COLO668 (cell line): Measurements from ENCODE around the gene GRK5.
"Not testable (repeated sequence)": the region's sequence is repeated elsewhere in the genome, so short reads cannot be mapped to it uniquely, and the experiment has no call there.

Source experiments
- DNase-seq: peaks from one replicate; lab custom pipeline; 2025; ENCODE audit not compliant: unreplicated experiment; lab: John Stamatoyannopoulos, UW

GRK5 gene

GRCh38 chr10:119451300-119451896, 244.0 kb downstream of the GRK5 start:
- no peak for DNase-seq

GRCh38 chr10:119452396-119452795, 245.0 kb downstream of the GRK5 start:
- no peak for DNase-seq

GRCh38 chr10:119453313-119453712, 245.9 kb downstream of the GRK5 start:
- DNase-seq = no peak

DNA sequence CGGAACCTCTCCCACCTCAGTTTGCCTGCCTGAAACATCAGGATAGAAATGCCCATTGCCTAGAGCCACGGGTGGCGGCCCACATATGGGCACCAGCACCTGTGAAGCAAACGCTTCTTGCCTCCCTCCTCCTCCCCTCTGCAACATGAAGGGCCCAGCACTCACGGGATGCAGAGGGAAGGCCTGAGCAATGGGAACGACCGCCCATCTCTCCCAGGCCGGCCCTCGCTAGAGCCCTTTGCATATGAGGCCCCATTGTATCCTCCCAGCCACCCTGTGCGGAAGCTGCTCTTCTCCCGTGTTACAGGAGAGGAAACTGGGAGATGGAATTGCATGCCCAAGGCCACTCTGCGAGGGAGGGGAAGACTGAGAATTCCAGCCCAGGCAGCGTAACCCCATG, 246.9 kb downstream of the GRK5 start:
- no peak for DNase-seq

DNA sequence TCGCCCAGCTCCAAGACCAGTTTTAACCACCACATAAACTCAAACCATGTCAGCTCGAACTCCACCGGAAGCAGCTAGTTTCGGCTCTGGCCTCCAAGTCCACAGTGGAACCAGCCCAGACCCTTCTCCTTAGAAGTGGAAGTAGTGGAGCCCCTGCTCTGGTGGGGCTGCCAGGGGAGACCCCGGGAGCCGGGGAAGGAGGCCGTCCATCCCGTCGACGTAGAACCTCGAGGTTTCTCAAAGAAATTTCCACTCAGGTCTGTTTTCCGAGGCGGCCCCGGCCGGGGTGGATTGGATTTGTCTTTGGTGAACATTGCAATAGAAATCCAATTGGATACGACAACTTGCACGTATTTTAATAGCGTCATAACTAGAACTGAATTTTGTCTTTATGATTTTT, 247.6 kb downstream of the GRK5 start:
- DNase-seq = no peak

DNA sequence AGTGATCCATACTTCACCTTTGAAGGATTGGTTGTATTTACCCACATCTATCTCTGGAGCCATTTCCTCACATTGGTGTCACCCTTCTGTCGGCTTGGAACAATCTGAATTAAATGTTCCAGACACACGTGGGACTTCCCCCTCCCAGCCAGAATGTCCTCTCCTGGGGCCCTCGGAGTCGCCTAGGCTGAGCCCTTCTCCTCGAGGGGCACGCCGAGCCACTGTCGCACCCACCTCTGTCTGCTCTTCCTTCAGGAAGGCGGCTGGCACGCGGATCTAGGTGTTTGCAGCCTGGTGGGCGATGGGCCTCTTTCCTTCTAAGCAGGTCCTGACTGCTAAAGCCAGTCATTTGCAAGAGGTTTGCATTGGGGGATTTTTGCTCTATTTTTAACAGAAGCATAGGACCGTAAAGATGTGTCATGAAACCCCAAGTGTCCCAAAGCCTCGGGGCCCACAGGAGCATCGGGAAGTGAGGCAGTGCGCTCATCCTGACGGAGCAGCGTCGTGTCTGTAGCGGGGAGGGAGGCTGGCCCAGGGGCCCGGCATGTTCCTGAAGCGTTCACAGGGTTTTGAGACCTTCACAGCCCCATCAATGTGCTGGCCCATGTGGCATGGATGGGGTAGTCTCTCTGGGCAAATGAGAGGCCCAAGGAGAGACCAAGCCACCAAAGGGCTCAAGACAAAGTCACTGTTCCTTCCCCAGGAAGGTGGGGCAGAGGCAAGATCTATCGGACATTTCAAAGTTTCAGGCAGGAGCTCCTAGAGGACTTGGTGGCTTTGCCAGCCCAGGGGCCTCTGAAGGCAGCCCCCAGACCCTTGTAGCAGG, 248.5 kb downstream of the GRK5 start:
- DNase-seq = no peak

DNA sequence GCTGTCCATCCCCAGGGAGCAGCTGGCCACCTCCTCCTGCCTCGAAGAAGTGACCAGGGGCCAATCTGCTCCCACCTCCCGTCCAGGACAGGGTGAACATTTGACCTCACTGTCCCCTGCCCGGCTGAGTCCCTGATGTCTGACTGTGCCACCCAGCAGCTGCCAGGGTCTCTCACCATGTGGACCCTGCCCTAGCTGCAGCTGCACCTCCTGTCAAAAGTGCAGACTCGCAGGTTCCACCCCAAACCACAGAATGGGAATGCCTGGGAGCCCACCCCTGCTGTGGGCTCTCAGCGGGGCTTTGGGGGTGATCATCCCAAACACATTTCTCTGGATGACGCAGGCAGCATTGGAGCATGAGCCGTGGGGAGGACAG, 249.1 kb downstream of the GRK5 start:
- DNase-seq = no peak

- DNase-seq = no peak
Measured at GRCh38 chr10:119457966-119458766, 250.8 kb downstream of the GRK5 start.

DNA sequence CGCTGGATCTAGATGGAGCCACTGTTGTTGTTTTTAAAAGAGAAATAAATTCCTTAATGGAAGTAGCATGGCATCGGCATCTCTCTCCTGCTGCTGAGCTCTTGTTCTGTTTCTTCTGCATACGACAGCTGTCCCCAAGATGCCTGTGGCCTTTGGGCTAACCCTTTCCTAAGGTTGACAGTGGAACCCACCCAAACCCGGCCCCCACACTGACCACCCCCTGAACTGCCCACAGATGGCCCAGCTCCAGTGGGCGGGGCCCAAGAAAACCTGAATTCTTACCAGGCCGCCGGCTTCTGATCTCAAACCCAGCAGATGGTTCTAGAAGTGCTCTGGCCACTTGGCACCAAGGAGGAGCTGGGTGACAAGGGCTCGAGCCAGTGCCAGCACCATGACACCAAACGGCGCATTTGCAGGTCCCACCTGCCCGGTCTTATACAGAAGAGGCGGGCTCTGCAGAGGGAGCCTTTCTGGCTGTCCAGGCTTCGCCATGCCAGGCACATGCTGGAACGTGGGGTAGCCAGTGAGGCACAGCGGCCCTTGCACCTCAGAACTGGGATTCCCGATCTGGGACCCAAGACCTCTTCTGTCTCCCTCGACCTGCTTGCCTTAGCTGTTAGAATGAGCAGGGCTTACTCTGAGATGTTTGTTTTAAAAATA, 252.4 kb downstream of the GRK5 start:
- no peak for DNase-seq

DNA sequence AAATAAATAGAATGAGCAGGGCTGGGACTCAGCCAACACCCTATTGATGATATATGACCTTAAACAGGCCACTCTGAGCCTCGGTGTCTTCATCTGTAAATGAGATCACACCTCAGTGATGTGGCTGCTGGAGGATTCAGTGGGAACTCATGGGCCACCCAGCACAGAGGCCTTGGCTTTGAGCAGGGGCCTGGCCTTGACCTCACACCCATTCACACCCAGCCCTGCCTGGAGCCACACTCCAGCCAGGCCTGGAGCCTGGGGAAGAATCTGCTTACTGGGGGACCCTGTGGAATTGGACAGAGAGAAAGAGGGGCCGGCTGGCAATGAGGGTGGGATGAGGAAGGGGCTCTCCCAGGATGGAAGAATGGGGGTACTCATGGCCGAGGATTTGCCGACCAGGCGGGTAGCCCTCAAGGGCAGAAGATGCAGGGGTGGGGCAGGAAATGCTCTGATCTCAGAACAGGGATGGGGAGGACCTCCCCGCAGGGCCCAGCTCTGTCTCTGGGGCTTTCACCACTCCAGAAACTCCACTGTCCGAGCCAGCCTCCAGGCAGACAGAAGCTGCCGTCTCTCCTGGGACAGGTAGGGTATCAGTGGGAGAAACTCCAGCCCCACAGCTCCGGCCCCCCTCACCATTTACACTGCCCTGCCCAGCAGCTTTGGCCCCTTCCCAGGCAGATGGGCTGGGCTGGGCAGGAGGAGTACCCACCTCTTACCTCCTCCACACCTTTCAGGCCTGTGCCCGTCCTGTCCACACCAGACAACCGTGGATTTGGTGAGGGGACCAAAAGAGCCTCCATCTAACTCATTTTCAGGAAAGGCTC, 253.2 kb downstream of the GRK5 start:
- DNase-seq = no peak

DNA sequence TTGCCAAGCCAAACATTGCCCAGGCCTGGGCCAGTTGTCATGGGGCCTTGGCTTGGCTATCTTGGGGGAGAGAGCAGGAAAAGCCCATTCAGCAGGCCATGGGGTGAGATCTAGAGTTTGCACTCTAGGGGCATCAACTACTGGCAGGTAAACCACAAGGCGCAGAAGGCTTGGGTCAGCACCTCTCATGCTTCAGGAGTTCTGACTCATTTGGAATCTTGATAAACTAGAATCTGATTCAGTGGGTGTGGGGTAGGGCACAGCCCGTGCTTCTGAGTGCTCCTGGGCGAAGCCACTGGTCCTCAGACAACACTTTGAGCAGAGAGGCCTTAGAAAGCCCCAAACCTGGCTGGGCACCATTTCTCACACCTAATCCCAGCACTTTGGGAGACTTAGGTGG, 254.0 kb downstream of the GRK5 start:
- no peak for DNase-seq

- DNase-seq = no peak
Measured at GRCh38 chr10:119461923-119462322, 254.6 kb downstream of the GRK5 start.

DNA sequence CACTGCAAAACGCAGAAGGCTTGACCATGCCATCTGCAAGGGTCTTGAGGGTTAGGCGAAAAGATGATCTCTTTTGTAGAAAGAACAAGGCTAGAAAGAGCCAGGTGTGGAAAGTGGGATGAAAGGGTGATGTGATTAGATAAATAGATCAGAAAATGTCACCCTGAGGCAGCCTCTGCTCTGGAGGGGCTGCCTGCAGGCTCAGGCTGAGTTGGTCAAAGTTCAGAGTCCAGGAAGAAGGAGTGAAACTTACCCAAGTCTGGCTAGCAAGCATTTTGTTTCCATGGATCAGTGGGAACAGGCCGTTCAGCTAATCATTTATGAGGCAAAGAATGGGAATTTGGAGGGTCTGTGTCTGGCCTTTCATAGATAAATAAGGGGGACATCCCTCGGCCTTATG, 255.4 kb downstream of the GRK5 start:
- DNase-seq = no peak

DNA sequence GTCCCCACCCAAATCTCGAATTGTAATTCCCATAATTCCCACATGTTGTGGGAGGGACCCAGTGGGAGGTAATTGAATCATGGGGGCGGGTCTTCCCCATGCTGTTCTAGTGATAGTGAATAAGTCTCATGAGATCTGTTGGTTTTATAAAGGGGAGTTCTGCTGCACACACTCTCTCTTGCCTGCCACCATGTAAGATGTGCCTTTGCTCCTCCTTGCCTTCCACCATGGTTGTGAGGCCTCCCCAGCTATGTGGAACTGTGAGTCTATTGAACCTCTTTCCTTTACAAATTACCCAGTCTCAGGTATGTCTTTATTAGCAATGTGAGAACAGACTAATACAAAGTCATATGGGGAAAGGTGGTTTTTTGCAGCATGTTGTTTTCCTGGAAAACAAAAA, 255.8 kb downstream of the GRK5 start:
- not testable (repeated sequence) for DNase-seq

GRCh38 chr10:119465085-119465484, 257.7 kb downstream of the GRK5 start:
- DNase-seq = no peak

- no peak for DNase-seq
Measured at GRCh38 chr10:119466076-119466475, 258.7 kb downstream of the GRK5 start.

DNA sequence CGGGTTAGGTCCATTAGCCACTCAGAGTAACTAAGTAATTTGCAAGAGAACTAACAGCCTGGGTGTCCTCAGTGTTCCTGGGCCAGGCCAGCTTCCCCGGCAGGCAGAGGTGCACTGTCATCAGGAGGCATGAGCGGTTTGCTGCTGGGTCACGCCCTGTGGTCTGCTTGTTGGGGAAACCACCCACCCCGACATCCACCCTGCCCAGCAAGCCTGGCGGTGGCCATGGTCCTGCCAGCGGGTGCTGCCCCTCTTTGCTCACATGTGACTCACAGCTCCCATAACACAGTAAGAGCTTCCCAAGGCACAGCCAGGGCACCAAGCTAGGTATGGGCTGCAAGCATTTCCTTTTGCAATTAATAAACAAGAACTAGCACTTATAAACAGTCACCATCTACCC, 259.3 kb downstream of the GRK5 start:
- DNase-seq = no peak

GRCh38 chr10:119468542-119469324, 261.4 kb downstream of the GRK5 start:
- no peak for DNase-seq

- DNase-seq = peak; percentile 26
Measured at GRCh38 chr10:119469325-119469707, 261.9 kb downstream of the GRK5 start.

DNA sequence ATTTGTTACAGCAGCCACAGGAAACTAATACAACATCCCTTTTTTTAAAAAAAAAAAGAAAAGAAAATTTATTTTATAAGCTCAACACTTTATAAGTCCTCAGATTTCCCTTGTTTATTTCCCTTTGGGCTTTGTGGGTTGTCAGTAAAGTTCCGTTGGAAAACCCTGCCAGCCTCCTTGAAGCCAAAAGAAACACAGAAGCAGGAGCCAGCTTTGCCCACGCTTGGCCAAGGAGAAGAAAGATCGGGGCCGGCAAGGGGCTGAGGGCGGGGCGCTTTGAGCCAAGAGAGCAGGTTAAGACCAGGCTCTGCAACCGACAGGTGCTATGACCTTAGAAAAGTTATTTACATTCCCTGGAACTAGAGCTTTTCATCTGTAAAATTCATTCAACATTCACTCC, 262.5 kb downstream of the GRK5 start:
- no peak for DNase-seq
